HL-60 (cell line): ENCODE data around the gene MAEA.

Experiments used
- CTCF ChIP-seq: IDR thresholded peaks from one replicate; pipeline ENCODE4 v1.5.1; 2011; ENCODE audit warnings: low read length, control low read depth, inconsistent platforms; ENCODE audit not compliant: insufficient read depth
- POLR2AphosphoS5 ChIP-seq: IDR thresholded peaks from 2 replicates; pipeline ENCODE4 v1.6.1; 2012; ENCODE audit warnings: low read depth
- SPI1 ChIP-seq: IDR thresholded peaks from 2 replicates; pipeline ENCODE4 v1.6.1; 2012; ENCODE audit warnings: low read depth, mild to moderate bottlenecking, borderline replicate concordance

DNA sequence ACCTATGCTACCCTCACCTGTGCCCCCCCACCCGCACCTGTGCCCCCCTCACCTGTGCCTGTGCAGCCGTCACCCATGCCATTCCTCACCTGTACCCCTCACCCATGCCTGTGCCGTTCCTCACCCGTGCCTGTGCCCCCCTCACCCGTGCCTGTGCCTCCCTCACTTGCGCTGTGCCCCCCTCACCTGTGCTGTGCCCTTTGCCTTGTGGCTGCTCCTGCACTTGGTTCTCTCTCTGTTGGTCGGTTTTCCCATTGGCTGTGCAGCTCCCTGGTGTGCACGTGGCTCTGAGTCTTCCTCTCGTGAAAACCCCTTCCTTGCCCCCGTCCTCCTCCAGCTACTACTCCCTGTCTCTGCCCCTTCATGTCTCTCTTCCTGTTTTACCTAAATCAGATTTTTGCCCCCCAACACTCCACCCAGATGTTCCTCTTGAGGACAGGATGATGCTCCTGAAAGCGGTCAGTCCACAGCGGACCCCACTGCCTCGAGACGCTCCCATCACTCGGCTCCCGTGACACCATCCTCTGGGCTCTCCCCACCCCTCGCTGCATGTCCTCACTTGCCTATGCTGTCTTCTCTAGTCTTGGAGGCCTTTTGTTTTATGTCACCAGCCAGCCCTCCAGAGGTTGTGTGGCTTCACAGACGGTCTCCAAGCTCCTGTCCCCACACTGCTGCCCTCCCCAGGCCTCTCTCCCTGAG, 6.8 kb downstream of the MAEA start:
- TF ChIP-seq CTCF (no peak), SPI1 (no peak), POLR2AphosphoS5 (no peak)
